ENCODE measurements around the gene MSX2. TPM values are rescaled to one million over a fixed set of nuclear protein-coding genes. Genes with fewer than 3 reads are reported as not detected.

The MSX2 gene
- total RNA-seq, 2 donors from 2014 or later = not detected

GRCh38 chr5:174680901-174681565 is 43.3 kb upstream of the MSX2 start:
- no peak for ATAC-seq
- no peaks in the 10 kb centered on the region for H3K27me3 ChIP-seq
- TF ChIP-seq, protein P1, sequence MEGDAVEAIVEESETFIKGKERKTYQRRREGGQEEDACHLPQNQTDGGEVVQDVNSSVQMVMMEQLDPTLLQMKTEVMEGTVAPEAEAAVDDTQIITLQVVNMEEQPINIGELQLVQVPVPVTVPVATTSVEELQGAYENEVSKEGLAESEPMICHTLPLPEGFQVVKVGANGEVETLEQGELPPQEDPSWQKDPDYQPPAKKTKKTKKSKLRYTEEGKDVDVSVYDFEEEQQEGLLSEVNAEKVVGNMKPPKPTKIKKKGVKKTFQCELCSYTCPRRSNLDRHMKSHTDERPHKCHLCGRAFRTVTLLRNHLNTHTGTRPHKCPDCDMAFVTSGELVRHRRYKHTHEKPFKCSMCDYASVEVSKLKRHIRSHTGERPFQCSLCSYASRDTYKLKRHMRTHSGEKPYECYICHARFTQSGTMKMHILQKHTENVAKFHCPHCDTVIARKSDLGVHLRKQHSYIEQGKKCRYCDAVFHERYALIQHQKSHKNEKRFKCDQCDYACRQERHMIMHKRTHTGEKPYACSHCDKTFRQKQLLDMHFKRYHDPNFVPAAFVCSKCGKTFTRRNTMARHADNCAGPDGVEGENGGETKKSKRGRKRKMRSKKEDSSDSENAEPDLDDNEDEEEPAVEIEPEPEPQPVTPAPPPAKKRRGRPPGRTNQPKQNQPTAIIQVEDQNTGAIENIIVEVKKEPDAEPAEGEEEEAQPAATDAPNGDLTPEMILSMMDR (IDR thresholded peaks at IDR 0.05) = no peak
- no peak for TF ChIP-seq POLR2A (IDR thresholded peaks at IDR 0.05)
- WGBS, 2 donors = 60 to 62% methylated on average over 7 of the region's 7 CpGs
- intact Hi-C loops (cut with DNase I) = no loop called here
- H3K4me1 ChIP-seq = no peaks in the 10 kb centered on the region
- no peaks in the 10 kb centered on the region for H3K36me3 ChIP-seq (replicated peaks in 1 of 2; ENCODE audit: insufficient read depth in 1 of 2, low read depth in 2 of 2)
- DNase-seq = no peak
- no peak overlapping the region for H3K27ac ChIP-seq
- no peak overlapping the region for H3K4me3 ChIP-seq
- no peaks in the 10 kb centered on the region for H3K9me3 ChIP-seq

DNA sequence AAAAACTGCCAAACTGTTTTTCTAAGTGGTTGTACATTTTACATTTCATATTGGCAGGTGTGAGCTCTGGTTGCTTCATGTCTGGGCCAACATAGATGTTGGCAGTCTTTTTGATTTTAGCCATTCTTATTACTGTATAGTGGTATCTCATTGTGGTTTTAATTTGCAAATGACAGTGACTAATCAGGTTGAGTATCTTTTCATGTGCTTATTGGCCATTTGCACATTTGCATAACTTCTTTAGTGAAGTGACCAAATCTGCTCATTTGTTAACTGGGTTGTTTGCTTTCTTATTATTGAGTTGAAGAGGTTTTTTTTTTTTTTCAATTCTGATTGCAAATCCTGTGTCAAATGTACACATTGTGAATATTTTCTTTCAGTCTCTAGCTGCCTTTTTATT is 36.9 kb upstream of the MSX2 start:
- peaks cover 0 to 34% of the 10 kb centered on the region in 2 donors for H3K27me3 ChIP-seq
- intact Hi-C loops (cut with DNase I) = no loop called here
- no peak for ATAC-seq

GRCh38 chr5:174688441-174689354 is 35.7 kb upstream of the MSX2 start:
- WGBS, 2 donors = 4 to 9% methylated on average over 29 to 30 of the region's 30 CpGs
- ATAC-seq (no peak), DNase-seq (no peak)
- intact Hi-C loops (cut with DNase I) = no loop called here
- Histone ChIP-seq H3K36me3 (replicated peaks in 1 of 2; ENCODE audit: insufficient read depth in 1 of 2, low read depth in 2 of 2) (no peaks in the 10 kb centered on the region), H3K4me3 (no peak overlapping the region), H3K4me1 (peaks cover 9% of the 10 kb centered on the region), H3K9me3 (no peaks in the 10 kb centered on the region), H3K27ac (no peak overlapping the region), H3K27me3 (peaks cover 0 to 35% of the 10 kb centered on the region in 2 donors)
- TF ChIP-seq, protein P1 (IDR thresholded peaks at IDR 0.05) = no peak
- TF ChIP-seq POLR2A (IDR thresholded peaks at IDR 0.05) = no peak

More for the DNA sequence above, 36.9 kb upstream of the MSX2 start:
- Histone ChIP-seq H3K4me1 (peaks cover 4% of the 10 kb centered on the region), H3K4me3 (no peak overlapping the region), H3K9me3 (no peaks in the 10 kb centered on the region), H3K27ac (no peak overlapping the region), H3K36me3 (replicated peaks in 1 of 2; ENCODE audit: insufficient read depth in 1 of 2, low read depth in 2 of 2) (no peaks in the 10 kb centered on the region)
- DNase-seq = no peak
- no peak for TF ChIP-seq POLR2A (IDR thresholded peaks at IDR 0.05)
- TF ChIP-seq, protein P1 (IDR thresholded peaks at IDR 0.05) = no peak

GRCh38 chr5:174690271-174690670 is 34.1 kb upstream of the MSX2 start:
- Histone ChIP-seq H3K9me3 (no peaks in the 10 kb centered on the region), H3K36me3 (replicated peaks in 1 of 2; ENCODE audit: insufficient read depth in 1 of 2, low read depth in 2 of 2) (no peaks in the 10 kb centered on the region), H3K4me1 (peaks cover 15% of the 10 kb centered on the region), H3K27me3 (peaks cover 0 to 35% of the 10 kb centered on the region in 2 donors), H3K4me3 (no peak overlapping the region), H3K27ac (no peak overlapping the region)
- intact Hi-C loops (cut with DNase I) = no loop called here
- DNase-seq (no peak), ATAC-seq (no peak)
- WGBS, 2 donors = 14 to 15% methylated on average over 7 to 8 of the region's 8 CpGs
- TF ChIP-seq, protein P1 (IDR thresholded peaks at IDR 0.05) = no peak
- no peak for TF ChIP-seq POLR2A (IDR thresholded peaks at IDR 0.05)

Data from body of pancreas (tissue), 4 donors.